Measurements from ENCODE around the gene NOL9.

Gene NOL9

GRCh38 chr1:6526316-6526715, 28.0 kb downstream of the NOL9 start:
- in situ Hi-C loops (cut with MboI; ENCODE audit: low sequenced_read_pairs) = no loop called here

DNA sequence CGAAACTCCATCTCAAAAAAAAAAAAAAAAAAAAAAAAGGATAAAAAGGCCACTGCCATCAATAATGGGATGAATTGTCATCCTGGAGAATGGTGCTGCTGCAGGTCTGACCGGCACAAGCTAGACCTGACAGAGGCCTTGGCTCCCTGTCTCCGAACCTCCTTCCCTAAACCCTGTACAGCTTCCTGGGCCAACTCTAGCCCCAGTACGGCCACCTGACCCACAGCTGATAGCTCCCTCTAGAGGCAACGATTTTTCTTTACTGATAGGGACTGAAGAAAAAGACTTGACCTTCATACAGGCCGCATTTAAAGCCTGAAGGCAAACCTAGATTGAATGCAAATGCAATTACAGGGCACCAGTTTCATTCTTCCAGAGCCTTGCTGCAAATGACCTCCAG, 30.7 kb downstream of the NOL9 start:
- in situ Hi-C loops (cut with MboI; ENCODE audit: low sequenced_read_pairs) = no loop called here

DNA sequence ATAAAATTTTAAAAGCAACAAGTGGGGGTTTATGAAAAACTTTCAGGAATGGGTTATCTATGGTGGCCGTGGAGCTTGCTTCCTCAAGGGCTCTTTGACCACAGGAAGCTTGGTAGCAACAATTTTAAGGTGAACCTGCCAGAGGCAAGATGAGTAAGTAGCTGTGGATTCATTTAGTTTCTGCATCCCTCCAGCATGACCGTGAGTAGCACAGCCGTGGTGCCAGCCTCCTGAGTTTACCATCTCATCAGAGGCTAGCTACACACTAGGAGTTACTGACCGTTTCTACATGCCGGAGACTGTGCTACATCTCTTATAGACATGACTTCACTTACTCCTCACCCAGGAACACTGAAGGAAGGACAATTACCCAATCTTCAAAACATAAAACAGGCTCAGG, 32.8 kb downstream of the NOL9 start:
- in situ Hi-C loops (cut with MboI; ENCODE audit: low sequenced_read_pairs) = no loop called here

- in situ Hi-C loops (cut with MboI; ENCODE audit: low sequenced_read_pairs) = no loop called here
Observed at GRCh38 chr1:6519935-6520671, 34.2 kb downstream of the NOL9 start.

DNA sequence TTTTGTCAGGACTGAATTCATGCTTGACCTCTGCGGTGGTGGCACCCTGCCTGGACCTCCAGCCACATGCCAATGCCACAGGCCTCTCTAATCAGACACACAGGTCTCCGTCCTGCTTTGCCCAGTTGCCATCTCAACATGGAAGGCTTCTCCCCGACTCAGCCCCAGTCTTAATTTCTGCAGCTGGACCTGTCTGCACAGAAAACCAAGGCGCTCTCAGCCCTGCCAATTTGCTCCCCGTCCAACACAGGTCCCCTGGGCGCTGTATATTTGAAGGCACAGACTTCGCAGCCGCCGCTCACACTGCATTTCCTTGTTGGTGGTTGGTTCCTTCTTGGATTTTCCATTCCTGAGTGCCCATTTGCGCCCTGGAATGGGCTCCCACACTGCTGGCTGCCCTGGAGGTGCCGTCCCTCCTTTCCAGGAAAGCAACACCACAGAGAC, 34.8 kb downstream of the NOL9 start:
- in situ Hi-C loops (cut with MboI; ENCODE audit: low sequenced_read_pairs) = no loop called here

DNA sequence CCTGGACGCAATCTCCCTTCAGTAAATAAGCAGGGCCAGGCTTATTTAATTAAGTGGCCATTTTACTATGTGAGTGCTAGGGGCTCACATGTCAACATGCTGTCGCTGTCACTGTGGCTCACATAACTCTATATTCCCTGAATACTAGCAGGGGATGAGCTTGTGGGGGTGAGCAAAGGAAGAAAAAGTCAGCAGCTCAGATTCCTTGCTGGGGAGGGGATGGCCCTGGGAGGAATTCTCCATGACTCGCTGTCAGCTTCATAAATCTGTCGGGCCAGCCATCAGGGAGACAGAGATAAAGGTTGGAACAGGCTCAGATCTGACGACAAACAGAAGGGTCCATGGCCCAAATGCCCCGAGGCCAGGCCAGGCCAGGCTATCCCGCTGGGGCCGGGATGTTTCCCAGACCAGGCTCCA, 36.9 kb downstream of the NOL9 start:
- in situ Hi-C loops (cut with MboI; ENCODE audit: low sequenced_read_pairs) = no loop called here

DNA sequence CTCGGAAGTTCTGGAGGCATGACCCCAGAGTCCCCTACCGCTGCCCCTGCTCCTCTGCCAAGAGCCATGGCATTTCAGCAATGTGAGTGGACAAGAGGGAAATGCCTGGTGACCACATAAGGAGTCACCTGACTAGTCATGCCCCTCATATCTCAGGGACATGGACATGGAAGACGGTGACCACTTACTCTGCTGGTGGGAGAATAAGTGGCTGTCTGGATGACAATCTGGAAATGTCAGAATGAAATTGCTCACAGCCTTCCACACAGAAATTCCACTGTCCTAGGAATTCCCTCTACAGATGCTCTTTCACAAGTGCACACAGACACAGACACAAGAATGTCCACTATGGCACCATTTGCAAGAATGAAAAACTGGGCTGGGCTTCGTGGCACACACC, 38.5 kb downstream of the NOL9 start:
- in situ Hi-C loops (cut with MboI; ENCODE audit: low sequenced_read_pairs) = no loop called here

DNA sequence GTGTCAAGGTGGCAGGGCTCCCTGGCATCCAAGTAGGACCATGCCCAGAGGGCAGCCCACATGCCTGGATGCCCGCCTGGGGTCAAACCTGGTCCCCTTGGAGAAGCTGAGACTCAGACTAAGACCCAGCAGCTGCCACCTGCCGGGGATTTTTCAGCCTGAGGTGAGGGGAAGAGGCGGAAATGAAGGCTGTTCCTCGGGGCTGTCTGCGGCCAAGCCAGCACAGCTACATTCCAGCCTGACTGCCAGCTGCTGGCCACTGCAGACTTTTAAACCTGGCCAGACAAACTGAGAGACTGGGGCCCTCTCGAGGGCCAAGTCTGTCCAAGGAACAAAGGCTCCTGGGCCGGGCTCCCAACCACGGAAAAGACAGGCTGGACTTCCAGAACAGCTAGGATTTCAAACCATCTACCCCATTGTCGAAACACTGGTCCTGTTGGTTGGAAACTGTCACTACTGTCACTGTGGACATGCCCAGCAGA, 41.0 kb downstream of the NOL9 start:
- in situ Hi-C loops (cut with MboI; ENCODE audit: low sequenced_read_pairs) = no loop called here

DNA sequence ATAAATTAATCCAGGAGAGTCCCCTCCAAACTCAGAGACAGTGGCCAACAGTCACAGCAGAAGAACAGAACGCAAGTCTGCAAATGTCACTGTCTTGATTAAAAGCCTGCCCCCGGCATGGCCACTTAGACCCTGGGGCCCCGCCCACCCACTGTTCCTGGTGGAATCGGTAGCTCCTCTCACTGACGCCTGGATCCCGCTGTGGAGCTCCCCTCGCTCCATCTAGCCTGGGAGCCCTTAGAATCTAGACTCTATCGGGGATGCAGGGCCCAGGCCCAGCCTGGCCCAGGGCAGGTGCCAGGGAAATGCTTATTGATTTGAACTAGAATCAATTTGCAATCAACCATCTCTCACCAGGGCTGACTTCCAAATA, 41.4 kb downstream of the NOL9 start:
- in situ Hi-C loops (cut with MboI; ENCODE audit: low sequenced_read_pairs) = no loop called here

- in situ Hi-C loops (cut with MboI; ENCODE audit: low sequenced_read_pairs) = no loop called here
Observed at GRCh38 chr1:6512245-6512907, 41.9 kb downstream of the NOL9 start.

GRCh38 chr1:6511561-6512244, 42.6 kb downstream of the NOL9 start:
- in situ Hi-C loops (cut with MboI; ENCODE audit: low sequenced_read_pairs) = no loop called here

DNA sequence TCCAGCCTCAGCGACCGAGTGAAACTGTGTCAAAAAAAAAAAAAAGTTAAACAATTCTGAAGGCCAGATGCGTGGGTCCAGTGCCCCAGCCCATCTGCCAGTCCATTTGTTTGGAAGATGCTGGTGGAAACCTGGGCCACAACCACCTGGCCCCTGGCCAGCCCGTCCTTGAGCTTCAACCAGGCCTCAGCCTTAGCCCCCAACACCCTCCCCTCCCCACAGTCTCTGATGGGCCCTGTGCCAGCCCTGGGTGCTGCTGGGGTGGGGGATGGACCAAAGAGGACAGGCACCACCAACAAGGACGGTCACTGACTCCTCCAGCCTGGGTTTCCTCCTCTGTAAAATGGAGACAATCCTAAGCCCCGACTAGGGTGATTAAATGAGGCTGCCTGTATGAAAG, 43.3 kb downstream of the NOL9 start:
- in situ Hi-C loops (cut with MboI; ENCODE audit: low sequenced_read_pairs) = no loop called here

DNA sequence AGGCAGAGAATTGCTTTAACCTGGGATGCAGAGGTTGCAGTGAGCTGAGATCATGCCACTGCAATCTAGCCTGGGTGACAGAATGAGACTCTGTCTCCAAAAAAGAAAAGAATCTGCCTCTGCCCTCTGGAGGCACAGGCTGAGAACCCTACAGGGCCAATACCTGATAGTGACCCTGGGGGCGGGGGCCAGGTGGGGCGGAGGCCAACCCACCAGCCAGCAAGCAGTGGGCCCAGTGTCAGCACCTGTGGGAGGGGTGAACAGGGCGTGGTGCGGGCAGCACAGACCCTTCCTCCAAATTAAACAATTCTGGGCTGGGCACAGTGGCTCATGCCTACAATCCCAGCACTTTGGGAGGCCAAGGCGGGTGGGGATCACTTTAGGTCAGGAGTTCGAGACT, 43.8 kb downstream of the NOL9 start:
- in situ Hi-C loops (cut with MboI; ENCODE audit: low sequenced_read_pairs) = no loop called here

GRCh38 chr1:6509919-6510291, 44.4 kb downstream of the NOL9 start:
- in situ Hi-C loops (cut with MboI; ENCODE audit: low sequenced_read_pairs) = no loop called here

- in situ Hi-C loops (cut with MboI; ENCODE audit: low sequenced_read_pairs) = no loop called here
Observed at GRCh38 chr1:6509220-6509918, 44.9 kb downstream of the NOL9 start.

DNA sequence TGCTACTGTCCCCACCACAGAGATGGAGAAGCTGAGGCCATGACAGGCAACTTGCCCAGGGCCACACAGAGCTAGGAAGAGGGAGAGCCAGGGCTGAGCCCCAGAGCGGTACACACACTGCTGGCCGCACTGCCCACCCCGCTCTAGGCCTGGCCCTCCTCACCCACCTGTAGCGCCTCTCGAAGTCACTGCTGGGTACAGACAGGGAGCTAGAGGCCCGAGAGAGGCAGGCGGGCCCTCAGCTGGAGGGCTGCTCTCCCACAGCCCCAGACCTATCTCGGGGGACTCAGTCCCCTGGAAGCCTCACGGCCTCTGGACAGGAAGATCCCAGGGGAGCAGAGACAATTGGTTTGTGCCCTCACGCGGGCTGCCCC, 45.5 kb downstream of the NOL9 start:
- in situ Hi-C loops (cut with MboI; ENCODE audit: low sequenced_read_pairs) = no loop called here

- in situ Hi-C loops (cut with MboI; ENCODE audit: low sequenced_read_pairs) = no loop called here
Observed at GRCh38 chr1:6508154-6508815, 46.0 kb downstream of the NOL9 start.

GRCh38 chr1:6507461-6507911, 46.8 kb downstream of the NOL9 start:
- in situ Hi-C loops (cut with MboI; ENCODE audit: low sequenced_read_pairs) = no loop called here

- in situ Hi-C loops (cut with MboI; ENCODE audit: low sequenced_read_pairs) = no loop called here
Observed at GRCh38 chr1:6507037-6507428, 47.3 kb downstream of the NOL9 start.

- in situ Hi-C loops (cut with MboI; ENCODE audit: low sequenced_read_pairs) = no loop called here
Observed at GRCh38 chr1:6506210-6507036, 47.9 kb downstream of the NOL9 start.
